Adipocyte (in vitro differentiated cells): ENCODE results near the gene PSMD2.

ENCODE experiments used
- DNase-seq: peaks from one replicate; pipeline ENCODE4 v3.0.0-alpha.2; 2015; ENCODE audit warnings: low read depth
- H3K27me3 ChIP-seq: replicated peaks from 2 replicates; pipeline ENCODE4 v1.7.0; 2013; ENCODE audit warnings: mild to moderate bottlenecking, low read length, moderate library complexity; ENCODE audit not compliant: control insufficient read depth, insufficient read depth
- H3K36me3 ChIP-seq: 2 replicates; pipeline ENCODE4 v1.7.0; 2013; ENCODE audit warnings: low read length, mild to moderate bottlenecking, moderate library complexity; ENCODE audit not compliant: control insufficient read depth, insufficient read depth, severe bottlenecking
- H3K4me1 ChIP-seq: 2 replicates; pipeline ENCODE4 v1.7.0; 2013; ENCODE audit warnings: mild to moderate bottlenecking, low read length, moderate library complexity; ENCODE audit not compliant: control insufficient read depth, insufficient read depth
- H3K4me3 ChIP-seq: 2 replicates; pipeline ENCODE4 v1.7.0; 2013; ENCODE audit warnings: mild to moderate bottlenecking, low read length, moderate library complexity
- H3K9ac ChIP-seq: 2 replicates; pipeline ENCODE4 v1.7.0; 2013; ENCODE audit warnings: mild to moderate bottlenecking, low read length, moderate library complexity
- H3K9me3 ChIP-seq: 2 replicates; pipeline ENCODE4 v1.7.0; 2013; ENCODE audit warnings: mild to moderate bottlenecking, low read length, moderate library complexity; ENCODE audit not compliant: control insufficient read depth

Gene PSMD2

DNA sequence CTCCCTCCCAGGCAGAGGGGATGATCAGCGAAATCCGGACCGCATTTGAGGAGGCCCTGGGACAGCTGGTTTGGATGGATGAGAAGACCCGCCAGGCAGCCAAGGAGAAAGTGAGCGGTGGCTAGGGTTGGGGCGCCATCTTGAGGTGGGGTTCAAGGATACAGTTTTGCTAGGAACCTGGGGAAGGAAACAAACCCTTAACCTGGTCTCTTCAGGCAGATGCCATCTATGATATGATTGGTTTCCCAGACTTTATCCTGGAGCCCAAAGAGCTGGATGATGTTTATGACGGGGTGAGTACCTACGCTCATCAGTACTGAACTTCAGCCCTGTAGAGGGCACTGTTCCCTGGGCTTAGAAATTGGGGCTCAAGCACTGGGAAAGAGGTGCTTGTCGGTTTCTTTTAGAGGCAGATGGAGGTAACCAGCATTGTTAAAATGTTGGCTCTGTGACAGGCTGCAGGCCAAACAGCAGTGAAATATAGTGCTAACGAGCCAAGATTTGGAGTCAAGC lies 9.6 kb upstream of the PSMD2 start:
- Histone ChIP-seq H3K9ac (no peak overlapping the region), H3K27me3 (peaks cover 26% of the 10 kb centered on the region), H3K9me3 (no peaks in the 10 kb centered on the region), H3K36me3 (no peaks in the 10 kb centered on the region), H3K4me3 (no peak overlapping the region), H3K4me1 (no peaks in the 10 kb centered on the region)
- peak; percentile 70 for DNase-seq

DNA sequence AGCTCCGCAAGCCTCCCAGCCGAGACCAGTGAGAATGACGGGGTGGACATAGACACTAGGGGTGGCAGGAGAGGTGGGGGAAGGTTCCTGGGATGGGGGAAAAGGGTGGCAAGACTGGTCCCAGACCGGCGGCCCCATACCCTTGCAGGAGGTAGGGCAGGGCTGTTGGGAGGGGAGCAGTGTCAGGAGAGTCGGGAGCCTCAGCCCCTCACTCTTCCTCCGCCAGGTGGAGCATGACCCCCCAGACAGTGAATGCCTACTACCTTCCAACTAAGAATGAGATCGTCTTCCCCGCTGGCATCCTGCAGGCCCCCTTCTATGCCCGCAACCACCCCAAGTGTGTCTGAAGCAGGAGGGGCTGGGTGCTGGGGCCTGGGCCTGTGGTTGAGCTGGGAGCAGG lies 8.7 kb upstream of the PSMD2 start:
- H3K4me3 ChIP-seq = no peak overlapping the region
- H3K9me3 ChIP-seq = no peaks in the 10 kb centered on the region
- H3K36me3 ChIP-seq = no peaks in the 10 kb centered on the region
- no peaks in the 10 kb centered on the region for H3K4me1 ChIP-seq
- no peak for DNase-seq
- H3K9ac ChIP-seq = no peak overlapping the region
- peaks cover 26% of the 10 kb centered on the region for H3K27me3 ChIP-seq

DNA sequence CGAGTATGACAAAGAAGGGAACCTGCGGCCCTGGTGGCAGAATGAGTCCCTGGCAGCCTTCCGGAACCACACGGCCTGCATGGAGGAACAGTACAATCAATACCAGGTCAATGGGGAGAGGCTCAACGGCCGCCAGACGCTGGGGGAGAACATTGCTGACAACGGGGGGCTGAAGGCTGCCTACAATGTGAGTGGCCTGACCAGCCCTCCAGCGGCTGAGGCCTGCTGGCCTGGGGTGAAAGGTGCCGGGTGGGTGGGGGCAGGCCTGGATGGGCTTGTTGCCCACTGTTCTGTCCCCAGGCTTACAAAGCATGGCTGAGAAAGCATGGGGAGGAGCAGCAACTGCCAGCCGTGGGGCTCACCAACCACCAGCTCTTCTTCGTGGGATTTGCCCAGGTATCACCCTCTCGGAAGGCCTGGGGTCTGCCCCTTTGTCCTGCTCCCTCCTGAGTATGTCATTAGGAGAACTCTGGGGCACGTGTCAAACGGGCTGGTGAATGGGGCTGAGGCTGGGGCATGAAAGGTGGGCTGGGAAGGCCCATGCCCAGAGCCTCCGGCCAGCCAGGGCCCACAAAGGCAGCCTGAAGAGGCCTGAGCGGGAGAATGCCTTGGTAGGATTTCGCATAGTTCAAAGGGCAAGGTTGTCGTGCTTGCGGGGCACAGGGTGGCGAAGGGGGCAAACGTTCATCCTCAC lies 7.8 kb upstream of the PSMD2 start:
- Histone ChIP-seq H3K4me1 (no peaks in the 10 kb centered on the region), H3K4me3 (no peak overlapping the region), H3K9me3 (no peaks in the 10 kb centered on the region), H3K27me3 (peaks cover 18% of the 10 kb centered on the region), H3K9ac (no peak overlapping the region), H3K36me3 (no peaks in the 10 kb centered on the region)
- DNase-seq = no peak

DNA sequence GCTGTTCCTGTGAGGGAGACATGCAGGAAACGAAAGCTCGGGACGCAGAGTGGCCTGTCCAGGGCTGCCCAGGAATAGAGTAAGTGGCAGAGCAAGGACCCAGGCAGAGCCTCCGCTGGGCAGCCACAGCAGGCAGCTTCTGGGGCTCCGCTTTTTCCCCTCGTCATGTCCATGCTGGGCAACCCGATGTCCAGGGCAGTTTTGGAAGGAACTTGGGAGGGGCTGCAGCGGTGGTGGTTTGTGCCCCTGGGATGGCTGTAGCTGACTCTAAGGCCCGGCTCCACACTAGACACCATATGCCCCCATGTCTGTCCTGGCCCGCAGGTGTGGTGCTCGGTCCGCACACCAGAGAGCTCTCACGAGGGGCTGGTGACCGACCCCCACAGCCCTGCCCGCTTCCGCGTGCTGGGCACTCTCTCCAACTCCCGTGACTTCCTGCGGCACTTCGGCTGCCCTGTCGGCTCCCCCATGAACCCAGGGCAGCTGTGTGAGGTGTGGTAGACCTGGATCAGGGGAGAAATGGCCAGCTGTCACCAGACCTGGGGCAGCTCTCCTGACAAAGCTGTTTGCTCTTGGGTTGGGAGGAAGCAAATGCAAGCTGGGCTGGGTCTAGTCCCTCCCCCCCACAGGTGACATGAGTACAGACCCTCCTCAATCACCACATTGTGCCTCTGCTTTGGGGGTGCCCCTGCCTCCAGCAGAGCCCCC lies 7.1 kb upstream of the PSMD2 start:
- H3K27me3 ChIP-seq = peaks cover 16% of the 10 kb centered on the region
- no peak overlapping the region for H3K4me3 ChIP-seq
- H3K9me3 ChIP-seq = no peaks in the 10 kb centered on the region
- H3K36me3 ChIP-seq = no peaks in the 10 kb centered on the region
- H3K9ac ChIP-seq = no peak overlapping the region
- no peak for DNase-seq
- no peaks in the 10 kb centered on the region for H3K4me1 ChIP-seq

DNA sequence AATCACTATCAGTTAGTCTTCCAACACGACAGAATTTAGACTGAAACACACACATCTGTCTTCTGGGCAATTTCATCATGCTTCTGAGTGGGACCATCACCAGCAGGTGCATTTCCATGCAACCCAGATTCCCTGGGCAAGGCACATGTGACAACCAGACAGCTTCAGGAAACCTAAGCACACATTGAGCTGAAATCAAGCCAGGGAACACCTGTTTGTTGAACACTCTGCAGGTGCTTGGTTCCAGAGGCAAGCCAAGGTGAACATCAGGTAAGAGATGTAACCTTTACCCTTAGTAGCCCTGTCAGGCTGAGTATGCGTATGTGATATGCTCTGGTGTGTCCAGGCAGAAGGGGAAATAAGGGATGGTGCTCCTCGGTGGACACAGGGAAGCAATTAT lies 3.3 kb upstream of the PSMD2 start:
- Histone ChIP-seq H3K9me3 (no peaks in the 10 kb centered on the region), H3K27me3 (peaks cover 10% of the 10 kb centered on the region), H3K9ac (no peak overlapping the region), H3K36me3 (peaks cover 7% of the 10 kb centered on the region), H3K4me1 (peaks cover 8% of the 10 kb centered on the region), H3K4me3 (no peak overlapping the region)
- DNase-seq = no peak

DNA sequence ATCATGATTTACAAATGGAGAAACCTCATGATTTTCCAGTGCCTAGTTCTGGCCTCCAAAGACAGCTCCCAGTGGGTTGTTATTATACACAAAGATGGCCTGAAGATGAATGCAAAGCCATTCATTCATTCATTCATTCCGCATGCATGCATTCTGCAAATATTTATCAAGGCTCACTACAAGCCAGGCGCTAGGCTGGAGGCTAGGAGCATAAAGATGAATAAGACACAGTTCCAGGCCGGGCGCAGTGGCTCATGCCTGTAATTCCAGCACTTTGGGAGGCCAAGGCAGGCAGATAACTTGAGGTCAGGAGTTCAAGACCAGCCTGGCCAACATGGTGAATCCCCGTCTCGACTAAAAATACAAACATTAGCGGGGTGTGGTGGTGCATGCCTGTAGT lies 2.4 kb upstream of the PSMD2 start:
- H3K9ac ChIP-seq = no peak overlapping the region
- no peaks in the 10 kb centered on the region for H3K9me3 ChIP-seq
- peaks cover 9% of the 10 kb centered on the region for H3K4me1 ChIP-seq
- peaks cover 12% of the 10 kb centered on the region for H3K36me3 ChIP-seq
- peaks cover 6% of the 10 kb centered on the region for H3K27me3 ChIP-seq
- H3K4me3 ChIP-seq = no peak overlapping the region
- no peak for DNase-seq

DNA sequence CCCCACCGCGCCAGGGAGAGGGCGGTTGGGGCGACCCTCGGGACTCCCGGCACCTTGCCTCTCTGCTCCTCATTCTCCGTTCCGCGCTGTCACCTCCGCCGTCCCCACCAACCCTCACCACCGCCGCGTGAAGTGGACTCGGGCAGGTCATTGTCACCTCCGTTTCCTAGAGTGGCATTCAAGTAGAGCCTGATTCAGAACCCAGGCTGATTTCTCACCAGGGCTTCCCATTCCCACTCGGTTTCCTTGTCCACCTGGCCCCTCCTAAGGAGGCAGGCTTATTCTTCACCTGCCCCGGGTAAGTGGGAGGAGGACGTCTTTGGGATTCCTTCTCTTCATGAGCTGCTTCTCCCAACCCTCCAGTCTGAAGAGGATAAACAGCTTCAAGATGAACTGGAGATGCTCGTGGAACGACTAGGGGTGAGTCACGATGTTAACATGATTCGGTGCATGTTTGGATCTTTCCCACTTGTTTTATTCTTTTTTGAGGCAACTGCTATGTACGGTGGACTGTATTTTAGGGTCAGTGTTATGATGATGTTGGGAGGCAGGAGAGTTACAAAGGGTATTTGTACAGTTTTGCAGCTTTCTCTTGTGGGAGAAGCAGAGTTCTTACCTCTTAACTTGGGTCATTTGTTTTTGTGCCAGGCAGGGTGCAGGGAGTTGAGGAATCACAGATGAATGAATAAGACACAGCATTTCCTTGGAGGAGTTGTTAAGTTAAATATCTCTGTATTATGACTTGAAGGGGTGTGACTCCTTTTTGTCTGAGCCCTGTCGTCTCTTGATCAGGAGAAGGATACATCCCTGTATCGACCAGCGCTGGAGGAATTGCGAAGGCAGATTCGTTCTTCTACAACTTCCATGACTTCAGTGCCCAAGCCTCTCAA lies 692 bp downstream of the PSMD2 start:
- peak; percentile 62 for DNase-seq
- H3K27me3 ChIP-seq = no peaks in the 10 kb centered on the region
- peaks cover 9% of the 10 kb centered on the region for H3K4me1 ChIP-seq
- peaks cover 44% of the 10 kb centered on the region for H3K36me3 ChIP-seq
- peak overlapping the region; percentile 94 for H3K4me3 ChIP-seq
- peak overlapping the region; percentile 97 for H3K9ac ChIP-seq
- H3K9me3 ChIP-seq = no peaks in the 10 kb centered on the region

DNA sequence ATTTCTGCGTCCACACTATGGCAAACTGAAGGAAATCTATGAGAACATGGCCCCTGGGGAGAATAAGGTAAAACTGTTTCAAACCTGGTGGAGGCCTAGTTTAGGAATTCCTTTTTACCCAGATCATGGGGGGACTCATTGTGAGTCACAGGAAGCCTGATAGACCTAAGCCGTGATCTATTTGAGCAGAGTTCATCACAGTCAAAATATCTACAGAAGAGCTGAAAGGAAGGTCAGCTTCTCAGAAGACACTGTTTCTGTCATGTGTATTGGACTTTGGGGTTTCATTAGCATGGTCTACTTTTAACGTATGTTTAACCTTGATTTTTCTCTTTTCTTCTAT lies 1.3 kb downstream of the PSMD2 start:
- H3K9ac ChIP-seq = peak overlapping the region; percentile 97
- H3K36me3 ChIP-seq = peaks cover 50% of the 10 kb centered on the region
- H3K27me3 ChIP-seq = no peaks in the 10 kb centered on the region
- DNase-seq = peak; percentile 24
- H3K4me3 ChIP-seq = peak overlapping the region; percentile 94
- no peaks in the 10 kb centered on the region for H3K9me3 ChIP-seq
- peaks cover 9% of the 10 kb centered on the region for H3K4me1 ChIP-seq

DNA sequence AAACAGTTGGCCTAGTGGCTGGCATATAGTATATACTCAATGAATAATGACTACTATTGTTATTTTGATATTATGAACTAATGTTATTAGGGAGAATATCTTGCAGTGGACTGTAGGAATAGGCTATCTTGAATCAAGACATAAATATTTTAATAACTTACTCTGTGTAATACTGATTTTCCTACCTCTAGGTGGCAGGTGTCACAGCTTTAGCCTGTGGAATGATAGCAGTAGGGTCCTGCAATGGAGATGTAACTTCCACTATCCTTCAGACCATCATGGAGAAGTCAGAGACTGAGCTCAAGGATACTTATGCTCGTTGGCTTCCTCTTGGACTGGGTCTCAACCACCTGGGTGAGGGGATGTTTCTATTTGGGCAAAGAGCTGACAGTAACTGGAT lies 6.5 kb downstream of the PSMD2 start:
- H3K4me1 ChIP-seq = peaks cover 3% of the 10 kb centered on the region
- no peak for DNase-seq
- no peaks in the 10 kb centered on the region for H3K27me3 ChIP-seq
- H3K9ac ChIP-seq = no peak overlapping the region
- H3K4me3 ChIP-seq = no peak overlapping the region
- H3K36me3 ChIP-seq = peaks cover 90% of the 10 kb centered on the region
- H3K9me3 ChIP-seq = no peaks in the 10 kb centered on the region

DNA sequence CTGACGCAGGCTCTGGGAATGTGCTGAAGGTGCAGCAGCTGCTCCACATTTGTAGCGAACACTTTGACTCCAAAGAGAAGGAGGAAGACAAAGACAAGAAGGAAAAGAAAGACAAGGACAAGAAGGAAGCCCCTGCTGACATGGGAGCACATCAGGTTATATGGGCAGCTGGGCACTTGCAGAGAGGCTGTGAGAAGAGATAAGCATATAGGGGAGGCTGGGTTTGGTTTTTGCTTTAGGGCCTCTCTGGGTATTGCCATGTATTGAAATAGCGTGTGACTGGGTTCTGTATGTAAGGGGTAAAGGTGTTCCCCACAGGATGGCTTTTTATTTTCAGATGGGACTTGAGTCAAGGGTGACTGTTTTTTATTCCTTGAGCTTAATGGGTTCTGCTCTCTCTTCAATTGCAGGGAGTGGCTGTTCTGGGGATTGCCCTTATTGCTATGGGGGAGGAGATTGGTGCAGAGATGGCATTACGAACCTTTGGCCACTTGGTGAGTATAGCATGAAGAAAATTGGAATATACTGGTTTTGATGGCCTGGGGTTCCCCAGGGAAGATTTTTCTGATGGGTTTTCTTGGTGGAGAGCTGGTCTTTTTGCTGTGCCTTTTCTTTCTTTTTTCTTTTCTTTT lies 7.4 kb downstream of the PSMD2 start:
- peaks cover 85% of the 10 kb centered on the region for H3K36me3 ChIP-seq
- no peaks in the 10 kb centered on the region for H3K27me3 ChIP-seq
- H3K4me3 ChIP-seq = no peak overlapping the region
- H3K4me1 ChIP-seq = no peaks in the 10 kb centered on the region
- DNase-seq = no peak
- no peaks in the 10 kb centered on the region for H3K9me3 ChIP-seq
- H3K9ac ChIP-seq = no peak overlapping the region

DNA sequence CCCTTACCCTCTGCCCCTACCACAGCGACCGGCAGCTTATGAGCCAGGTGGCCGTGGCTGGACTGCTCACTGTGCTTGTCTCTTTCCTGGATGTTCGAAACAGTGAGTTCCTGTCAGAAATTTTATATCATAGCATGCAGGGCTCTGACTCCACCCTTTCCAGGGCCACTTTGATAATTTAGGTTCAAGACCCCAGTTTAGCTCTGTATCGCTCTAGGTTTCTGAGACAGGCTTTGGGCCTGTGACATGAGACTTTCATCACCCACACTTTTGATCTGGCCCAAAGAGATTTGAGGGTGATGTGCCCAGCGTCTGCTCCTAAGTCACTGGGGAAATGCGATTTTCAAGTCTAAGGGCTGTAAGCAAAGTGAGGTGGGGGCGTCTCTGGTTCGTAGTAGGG lies 8.9 kb downstream of the PSMD2 start:
- no peaks in the 10 kb centered on the region for H3K27me3 ChIP-seq
- no peaks in the 10 kb centered on the region for H3K4me1 ChIP-seq
- peaks cover 70% of the 10 kb centered on the region for H3K36me3 ChIP-seq
- no peak overlapping the region for H3K4me3 ChIP-seq
- no peak overlapping the region for H3K9ac ChIP-seq
- no peak for DNase-seq
- H3K9me3 ChIP-seq = no peaks in the 10 kb centered on the region
